SK-MEL-5 (cell line): ENCODE data around the gene NAV2. TPM values are rescaled to one million over a fixed set of nuclear protein-coding genes. Genes with fewer than 3 reads are reported as not detected.
A peak's percentile ranks its signal among the peaks of the same experiment; 100 is the strongest.

Experiments used
- DNase-seq: peaks from one replicate; pipeline ENCODE4 v3.0.0-alpha.2; 2016; ENCODE audit warnings: low read depth, low spot score
- in situ Hi-C: cut with HindIII; loops from 2 replicates; pipeline ENCODE4 v1.10.0; 2016; ENCODE audit warnings: low sequenced_read_pairs, high pct_unique_total_duplicates, low pct_unique_long_range_greater_than_20kb
- polyA plus RNA-seq, 2 experiments: library from polyadenylated mRNA; depleted of rRNA; stranded (reverse); fragments of >200 nt; gene quantifications; 2 replicates each; pipeline ENCODE4 v1.2.3, GENCODE V29; 2015
- total RNA-seq: library from RNA; depleted of rRNA; stranded (reverse); fragments of >200 nt; shearing (Covaris generic); gene quantifications from 2 replicates; pipeline ENCODE4 v1.2.3, GENCODE V29; 2014; rRNA removed

The NAV2 gene
- 14.5 and 19.4 TPM in 2 replicates for total RNA-seq
- polyA plus RNA-seq (2015; cell fraction: cytosol; rRNA removed): 78.9 and 111 TPM in 2 replicates
- 96.9 and 138 TPM in 2 replicates for polyA plus RNA-seq (2015; cell fraction: nucleus; rRNA removed)

DNA sequence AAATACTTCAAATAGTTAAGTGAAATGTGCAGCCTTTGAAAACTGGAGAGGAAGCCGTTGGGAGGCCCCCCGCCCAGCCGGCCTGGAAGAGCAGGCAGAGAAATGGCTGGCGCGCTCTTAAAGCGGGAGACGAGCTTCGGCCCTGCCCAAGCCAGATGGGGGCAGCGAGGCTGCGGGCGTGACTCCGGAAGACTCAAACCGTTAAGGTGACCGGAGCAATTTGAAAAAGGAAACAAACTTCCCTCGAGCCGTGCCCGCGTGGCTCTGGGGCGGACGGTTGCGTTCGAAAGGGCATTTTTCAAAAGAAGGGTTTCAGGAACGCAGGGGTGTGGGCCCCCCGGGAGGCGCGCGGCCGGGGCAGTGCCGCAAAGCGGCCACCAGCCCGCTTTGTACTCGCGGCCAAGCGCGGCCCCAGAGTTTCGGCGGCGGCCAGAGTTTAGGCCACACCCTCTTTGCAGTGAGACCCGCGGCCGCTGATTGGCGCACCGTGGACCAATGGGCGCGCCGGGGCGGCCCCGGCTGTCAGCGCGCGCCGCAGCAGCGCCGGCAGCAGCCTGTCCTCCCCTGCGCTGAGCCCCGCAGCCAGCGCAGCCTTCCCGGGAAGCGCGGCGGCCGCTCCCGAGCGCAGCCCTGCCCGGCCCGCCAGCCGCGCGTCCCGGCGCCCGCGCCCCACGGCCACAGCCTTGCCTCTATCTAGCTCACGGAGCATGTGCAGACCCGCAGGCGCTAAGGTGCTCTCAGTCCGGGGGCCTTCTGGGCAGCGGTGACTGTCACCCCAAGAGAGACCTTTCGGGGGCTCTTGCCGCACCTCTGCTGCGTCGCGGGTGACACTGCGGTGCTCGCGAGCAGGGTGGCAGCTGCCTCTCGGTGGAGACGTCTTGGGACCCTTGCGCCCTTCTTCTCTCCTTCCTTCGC lies at the start of gene NAV2:
NAV2 (plus strand) TSS at position 557 of the 915 bp plus-strand sequence. CDS start 859 bp downstream, outside the sequence.
- in situ Hi-C loops: no loop called here
- DNase-seq: peak; percentile 90

- no peak for DNase-seq
- in situ Hi-C loops: no loop called here
Observed at GRCh38 chr11:19663206-19663605, 49.4 kb upstream of the NAV2 start.

DNA sequence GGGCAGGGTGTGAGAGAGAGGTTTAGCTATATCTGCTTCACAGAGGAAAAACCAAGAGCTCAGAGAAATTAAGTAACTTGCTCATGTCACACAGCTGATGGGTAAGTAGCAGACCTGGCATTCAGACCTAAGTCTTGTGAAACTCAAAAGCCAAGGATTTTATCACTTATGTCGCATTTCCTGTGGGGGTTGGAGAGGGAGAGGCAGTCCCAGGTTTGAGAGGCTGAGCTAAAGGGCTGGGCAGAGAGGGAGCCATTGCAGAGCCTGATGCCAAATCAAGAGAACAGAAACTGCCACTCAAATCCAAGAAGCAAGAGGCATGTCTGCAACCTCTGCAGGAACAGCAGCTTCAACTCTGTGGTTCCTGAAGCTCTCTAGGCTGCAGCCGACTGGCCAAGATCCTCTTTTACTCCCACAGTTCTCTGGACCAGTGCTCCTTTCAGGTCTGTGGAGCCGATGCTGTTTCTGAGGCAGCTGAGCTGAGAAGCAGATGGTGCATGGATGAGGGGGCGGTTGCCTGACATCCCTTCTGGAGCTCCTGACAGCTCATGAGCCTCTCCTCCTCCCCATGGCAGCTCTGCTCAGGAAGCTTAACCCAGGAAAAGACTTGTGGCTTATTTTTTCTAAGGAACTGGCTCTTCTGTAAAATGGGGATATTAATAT lies 47.6 kb upstream of the NAV2 start:
- in situ Hi-C loops: no loop called here
- no peak for DNase-seq

DNA sequence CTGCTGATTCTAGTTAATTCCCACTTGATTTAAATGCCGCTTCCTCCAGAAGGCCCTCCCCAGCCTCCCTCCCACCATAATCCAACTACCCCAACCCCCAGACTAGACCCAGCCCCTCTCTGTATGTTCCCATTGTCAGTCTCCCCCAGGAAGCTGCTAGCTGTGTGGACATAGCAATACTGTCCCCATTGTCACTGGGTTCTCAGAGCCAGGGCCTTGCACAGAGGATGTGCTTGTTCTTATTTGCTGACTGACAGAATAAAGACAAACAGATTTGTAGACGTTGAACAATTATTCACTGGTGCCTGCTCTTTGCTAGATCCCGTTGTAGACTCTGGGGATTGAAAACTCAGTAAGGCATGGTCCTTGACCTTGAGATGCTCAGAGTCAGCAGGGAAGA lies 45.7 kb upstream of the NAV2 start:
- in situ Hi-C loops: no loop called here
- DNase-seq: no peak

- in situ Hi-C loops: no loop called here
- DNase-seq: no peak
Observed at GRCh38 chr11:19669511-19669910, 43.1 kb upstream of the NAV2 start.

- in situ Hi-C loops: no loop called here
- no peak for DNase-seq
Observed at GRCh38 chr11:19670030-19670791, 42.4 kb upstream of the NAV2 start.

DNA sequence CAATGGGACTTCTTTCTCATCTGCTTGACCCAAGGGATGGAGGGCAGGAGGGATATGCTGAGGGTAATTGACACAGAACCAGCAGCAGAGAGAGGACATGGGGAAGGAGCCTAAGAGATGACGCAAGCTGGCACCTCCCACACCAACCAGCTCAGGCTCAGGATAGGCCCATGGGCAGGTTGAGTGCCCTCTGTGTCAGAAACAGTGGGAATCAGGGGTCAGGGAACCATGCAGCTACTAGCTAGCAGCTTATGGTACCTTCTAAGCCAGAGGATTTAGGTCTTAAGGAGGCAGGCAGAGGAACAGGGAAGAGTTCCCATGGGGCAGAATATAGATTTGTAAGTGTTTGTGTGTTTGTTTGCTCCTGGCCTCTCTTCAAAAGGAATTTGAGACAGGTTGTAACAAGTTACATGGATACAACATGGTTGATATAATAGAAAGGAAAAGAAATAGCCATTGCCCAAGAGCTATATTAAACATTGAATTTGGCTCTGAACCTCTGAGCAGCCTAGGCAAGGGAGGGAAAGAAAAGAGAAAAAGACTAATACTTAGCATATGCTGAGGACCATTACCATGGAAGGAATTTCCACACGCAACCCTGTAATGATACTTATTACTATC lies 39.9 kb upstream of the NAV2 start:
- no peak for DNase-seq
- in situ Hi-C loops: no loop called here

DNA sequence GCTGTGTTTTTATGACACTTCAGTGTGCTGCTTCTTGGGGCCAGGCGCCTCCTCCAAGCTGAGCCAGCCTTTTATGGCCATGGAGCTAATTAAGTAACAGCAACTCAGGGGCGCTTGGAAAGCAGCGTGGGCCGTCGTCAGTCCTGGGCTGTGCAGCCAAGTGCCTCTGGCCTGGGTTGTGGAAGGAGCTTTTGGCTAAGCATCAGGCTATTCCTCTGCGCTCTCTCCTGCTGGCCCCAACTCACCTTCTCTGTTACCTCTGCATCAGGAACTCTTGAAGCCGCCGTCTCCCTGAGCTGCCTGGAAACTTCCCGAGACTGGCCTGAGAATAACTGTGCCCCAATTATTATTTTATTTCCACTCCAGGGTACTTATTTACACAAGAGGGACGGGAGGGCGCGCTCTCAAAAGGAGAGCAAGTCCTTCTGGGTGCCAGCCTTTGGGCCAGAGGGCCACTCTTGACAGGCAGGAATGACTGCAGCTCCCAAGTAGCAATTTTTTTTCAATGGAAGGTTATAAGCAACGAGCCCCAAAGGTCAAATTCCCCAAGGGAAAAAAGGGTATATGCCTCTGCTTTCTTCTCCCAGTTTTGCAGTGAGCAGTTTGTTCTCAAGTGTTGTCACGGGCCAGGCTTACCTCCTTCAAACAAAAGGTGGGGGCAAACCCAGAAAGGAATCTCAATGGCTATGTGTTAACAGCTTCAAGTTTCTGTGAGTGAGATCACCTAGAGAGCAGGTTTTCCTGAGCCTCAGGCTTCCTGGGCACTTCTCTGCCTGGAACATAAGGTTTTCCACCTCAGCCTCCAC lies 38.5 kb upstream of the NAV2 start:
- in situ Hi-C loops: no loop called here
- DNase-seq: no peak

- in situ Hi-C loops: no loop called here
- no peak for DNase-seq
Observed at GRCh38 chr11:19674836-19675235, 37.8 kb upstream of the NAV2 start.

DNA sequence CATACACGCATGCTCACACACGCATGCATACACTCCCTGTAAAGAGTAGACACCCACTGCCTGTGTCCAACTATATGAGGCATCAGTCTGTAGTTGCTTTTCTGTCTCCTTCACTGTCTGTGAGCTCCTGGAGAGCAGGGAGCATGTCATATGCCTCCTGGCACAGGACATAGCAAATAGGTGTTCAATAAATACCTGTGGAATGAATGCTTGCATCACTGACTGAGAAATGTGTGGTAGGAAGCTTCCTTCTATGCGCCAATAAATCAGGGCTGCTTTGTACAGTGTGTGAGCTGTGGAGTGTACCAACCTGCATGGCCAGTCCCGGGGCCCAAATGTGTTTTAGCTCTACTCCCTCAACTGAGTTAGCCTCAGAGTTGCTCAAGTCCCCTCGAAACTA lies 37.2 kb upstream of the NAV2 start:
- DNase-seq: no peak
- in situ Hi-C loops: no loop called here

DNA sequence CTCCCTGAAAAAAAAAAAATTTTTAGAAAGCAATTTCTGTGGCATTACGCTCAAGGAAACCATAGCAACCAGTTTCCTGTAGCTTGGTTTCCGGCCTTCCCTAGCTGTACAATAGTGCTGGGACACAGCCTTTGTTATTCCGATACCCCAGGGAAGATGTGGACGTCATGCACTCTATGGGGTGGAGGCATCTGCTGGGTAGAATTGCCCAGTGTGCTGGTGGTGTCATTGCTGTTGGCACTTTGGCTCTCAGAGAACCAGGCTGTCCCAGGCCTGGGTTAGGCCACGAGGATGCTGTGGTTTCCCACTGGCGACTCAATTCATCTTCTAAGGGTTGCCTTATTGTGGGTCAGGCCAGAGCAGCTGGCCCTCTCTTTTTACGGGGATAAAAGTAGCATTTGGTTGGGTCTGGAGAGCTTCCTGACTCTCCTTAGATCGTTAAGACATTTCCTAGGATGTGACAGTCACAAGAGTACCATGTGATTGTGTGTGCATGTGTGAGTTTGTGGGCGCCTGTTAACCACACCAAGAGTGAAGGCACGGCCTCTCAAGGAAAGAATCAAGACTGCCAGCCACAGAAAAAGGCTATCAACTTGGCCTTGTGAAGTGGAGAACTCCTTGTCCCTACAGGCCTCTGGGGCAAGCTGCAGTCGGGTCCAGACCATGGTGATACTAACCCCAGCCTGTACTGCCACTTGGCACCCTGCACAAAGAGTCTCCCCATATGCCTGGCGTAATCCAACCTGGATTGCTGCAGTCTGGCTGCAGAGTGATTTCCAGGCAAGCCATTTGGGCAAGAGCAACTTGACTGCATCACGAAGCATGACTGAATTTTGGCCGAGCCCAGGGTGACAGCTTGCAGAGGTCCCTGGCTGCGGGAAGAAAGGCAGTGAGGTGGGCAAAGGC lies 35.9 kb upstream of the NAV2 start:
- in situ Hi-C loops: no loop called here
- peak; percentile 95 for DNase-seq

DNA sequence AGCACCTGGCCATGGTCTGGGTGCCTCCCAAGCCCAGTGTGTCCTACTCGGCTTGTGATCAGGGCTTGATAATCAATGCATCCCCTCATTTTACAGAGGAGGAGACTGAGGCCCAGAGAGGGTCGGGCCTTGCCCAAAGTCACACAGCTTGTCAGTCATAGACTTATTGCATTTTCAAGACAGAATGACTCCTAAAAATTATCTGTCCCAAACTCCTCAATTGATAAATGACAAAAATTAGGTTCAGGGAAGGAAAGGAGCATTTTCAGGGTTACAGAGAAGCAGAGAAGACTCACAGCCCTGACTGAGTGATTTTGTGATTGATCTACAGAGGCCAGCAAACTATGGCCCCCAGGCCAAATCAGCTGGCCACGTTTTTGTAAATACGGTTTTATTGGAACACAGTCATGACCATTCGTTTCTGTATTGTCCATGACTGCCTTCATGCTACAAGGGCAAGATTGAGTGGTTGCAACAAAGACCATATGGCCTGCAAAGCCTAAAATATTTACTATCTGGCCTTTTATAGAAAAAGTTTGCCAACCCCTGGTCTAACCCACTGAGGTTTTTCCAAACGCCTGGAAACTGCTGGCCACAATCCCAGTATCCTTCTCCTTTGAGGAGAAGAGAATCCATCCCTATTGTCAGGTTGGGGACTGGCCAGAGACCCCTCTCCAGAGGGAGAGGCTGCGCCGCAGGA lies 35.1 kb upstream of the NAV2 start:
- no peak for DNase-seq
- in situ Hi-C loops: no loop called here

GRCh38 chr11:19679952-19680828 lies 32.4 kb upstream of the NAV2 start:
- DNase-seq: peak; percentile 87
- in situ Hi-C loops: no loop called here

GRCh38 chr11:19680829-19681368 lies 31.7 kb upstream of the NAV2 start:
- DNase-seq: no peak
- in situ Hi-C loops: no loop called here
